SK-N-SH treated with all-trans-retinoic acid at 6 μM for 48 hours (cell line): ENCODE measurements around the gene ATP11A.

ENCODE experiments used
- ATAC-seq: fragments of 200-7000 bp; cut with Tn5 transposase; 3 replicates; pipeline ENCODE4 v1.9.1; 2020; ENCODE audit warnings: mild to moderate bottlenecking, moderate library complexity
- ARNTL ChIP-seq: fragments of 450-650 bp; formaldehyde crosslinking; IDR thresholded peaks from 2 replicates; pipeline ENCODE4 v1.5.0; 2020; ENCODE audit warnings: low read depth, mild to moderate bottlenecking, moderate library complexity, borderline replicate concordance
- BACH2 ChIP-seq: fragments of 250-450 bp; sonication (Bioruptor Pico); IDR thresholded peaks from 2 replicates; pipeline ENCODE4 v1.9.0; 2021; ENCODE audit warnings: mild to moderate bottlenecking, borderline replicate concordance
- CREB5 ChIP-seq: fragments of 250-450 bp; sonication (Bioruptor Pico); IDR thresholded peaks from 2 replicates; pipeline ENCODE4 v1.5.1; 2020; ENCODE audit warnings: low read depth, mild to moderate bottlenecking, moderate library complexity
- ESRRG ChIP-seq: fragments of 250-450 bp; sonication (Bioruptor Pico); IDR thresholded peaks from 2 replicates; pipeline ENCODE4 v1.6.1; 2021; ENCODE audit warnings: mild to moderate bottlenecking
- GLIS3 ChIP-seq: fragments of 250-450 bp; sonication (Bioruptor Pico); IDR thresholded peaks from 2 replicates; pipeline ENCODE4 v1.5.0; 2020; ENCODE audit warnings: mild to moderate bottlenecking, moderate library complexity
- ISL1 ChIP-seq: fragments of 250-450 bp; sonication (Bioruptor Pico); IDR thresholded peaks from 2 replicates; pipeline ENCODE4 v2.1.2; 2022; ENCODE audit warnings: mild to moderate bottlenecking, moderate library complexity
- OSR1 ChIP-seq: fragments of 250-450 bp; sonication (Bioruptor Pico); IDR thresholded peaks from 2 replicates; pipeline ENCODE4 v1.8.0; 2022; ENCODE audit warnings: moderate library complexity, mild to moderate bottlenecking, inconsistent platforms
- PATZ1 ChIP-seq: fragments of 250-450 bp; sonication (Bioruptor Pico); IDR thresholded peaks from 2 replicates; pipeline ENCODE4 v1.8.0; 2020; ENCODE audit warnings: mild to moderate bottlenecking, moderate library complexity, borderline replicate concordance
- POU6F1 ChIP-seq: fragments of 250-450 bp; sonication (Bioruptor Pico); IDR thresholded peaks from 2 replicates; pipeline ENCODE4 v1.8.0; 2021; ENCODE audit warnings: low read depth, mild to moderate bottlenecking, moderate library complexity, borderline replicate concordance
- PPARA ChIP-seq: fragments of 250-450 bp; sonication (Bioruptor Pico); IDR thresholded peaks from 2 replicates; pipeline ENCODE4 v1.5.0; 2020; ENCODE audit warnings: mild to moderate bottlenecking, borderline replicate concordance
- RARB ChIP-seq: fragments of 250-450 bp; sonication (Bioruptor Pico); IDR thresholded peaks from 2 replicates; pipeline ENCODE4 v1.8.0; 2021; ENCODE audit warnings: mild to moderate bottlenecking, moderate library complexity
- TOX ChIP-seq: fragments of 250-450 bp; sonication (Bioruptor Pico); IDR thresholded peaks from 2 replicates; pipeline ENCODE4 v1.8.0; 2021; ENCODE audit warnings: mild to moderate bottlenecking, moderate library complexity, borderline replicate concordance
- TSHZ2 ChIP-seq: fragments of 250-450 bp; sonication (Bioruptor Pico); IDR thresholded peaks from 2 replicates; pipeline ENCODE4 v1.5.0; 2020; ENCODE audit warnings: mild to moderate bottlenecking, moderate library complexity
- ZC3H10 ChIP-seq: fragments of 250-450 bp; sonication (Bioruptor Pico); IDR thresholded peaks from 2 replicates; pipeline ENCODE4 v1.5.1; 2021; ENCODE audit warnings: mild to moderate bottlenecking, moderate library complexity
- ZFP3 ChIP-seq: fragments of 250-450 bp; sonication (Bioruptor Pico); IDR thresholded peaks from 2 replicates; pipeline ENCODE4 v1.5.0; 2020; ENCODE audit warnings: mild to moderate bottlenecking, moderate library complexity
- ZFP30 ChIP-seq: fragments of 450-650 bp; formaldehyde crosslinking; IDR thresholded peaks from 2 replicates; pipeline ENCODE4 v1.5.0; 2022; ENCODE audit warnings: mild to moderate bottlenecking, moderate library complexity
- ZNF565 ChIP-seq: fragments of 450-650 bp; formaldehyde crosslinking; conservative IDR thresholded peaks from 2 replicates; pipeline ENCODE4 v1.5.0; 2020; ENCODE audit warnings: low read depth, mild to moderate bottlenecking, moderate library complexity
- ZNF70 ChIP-seq: fragments of 450-650 bp; formaldehyde crosslinking; IDR thresholded peaks from 2 replicates; pipeline ENCODE4 v1.5.0; 2020; ENCODE audit warnings: mild to moderate bottlenecking, moderate library complexity
- ZNF8 ChIP-seq: fragments of 450-650 bp; formaldehyde crosslinking; IDR thresholded peaks from 2 replicates; pipeline ENCODE4 v1.5.0; 2020; ENCODE audit warnings: mild to moderate bottlenecking, moderate library complexity

Gene ATP11A

GRCh38 chr13:112686987-112687386, 2.9 kb upstream of the ATP11A start:
- no peak for ATAC-seq
- TF ChIP-seq PATZ1 (CRISPR knock-in tag) (no peak), PPARA (CRISPR knock-in tag) (no peak), ZNF565 (CRISPR knock-in tag) (no peak), RARB (CRISPR knock-in tag) (no peak), ZFP30 (no peak), GLIS3 (CRISPR knock-in tag) (no peak), CREB5 (CRISPR knock-in tag) (no peak), POU6F1 (CRISPR knock-in tag) (no peak), ZFP3 (no peak), OSR1 (no peak), TOX (CRISPR knock-in tag) (no peak), ESRRG (no peak), ZNF70 (CRISPR knock-in tag) (no peak)

GRCh38 chr13:112687836-112688559, 1.8 kb upstream of the ATP11A start:
- ATAC-seq: no peak

GRCh38 chr13:112688560-112689302, 1.1 kb upstream of the ATP11A start:
- no peak; the same call in 2 of the 3 replicates for ATAC-seq

More at GRCh38 chr13:112687836-112688559, 1.8 kb upstream of the ATP11A start:
- no peak for TF ChIP-seq BACH2
- TF ChIP-seq ZFP30: no peak
- no peak for TF ChIP-seq TOX (CRISPR knock-in tag)
- no peak for TF ChIP-seq ZNF8 (CRISPR knock-in tag)
- TF ChIP-seq ARNTL (CRISPR knock-in tag): no peak
- TF ChIP-seq GLIS3 (CRISPR knock-in tag): no peak
- TF ChIP-seq ZC3H10: no peak
- TF ChIP-seq TSHZ2 (CRISPR knock-in tag): no peak
- TF ChIP-seq RARB (CRISPR knock-in tag): no peak

More at GRCh38 chr13:112688560-112689302, 1.1 kb upstream of the ATP11A start:
- TF ChIP-seq ZFP3 (no peak), ZNF8 (CRISPR knock-in tag) (no peak), PPARA (CRISPR knock-in tag) (no peak), TSHZ2 (CRISPR knock-in tag) (no peak), ISL1 (CRISPR knock-in tag) (no peak)
- TF ChIP-seq, all 23 proteins: peak for 0
